PC-9 (cell line): ENCODE results near the gene PDE3B.

Experiments used
- CTCF ChIP-seq: fragments of 200-600 bp; sonication (generic); conservative IDR thresholded peaks from 2 replicates; pipeline ENCODE4 v1.6.1; 2017; ENCODE audit warnings: mixed run types, antibody characterized with exemption, mild to moderate bottlenecking, moderate library complexity
- EZH2 ChIP-seq: fragments of 200-600 bp; sonication (generic); IDR thresholded peaks from 2 replicates; pipeline ENCODE4 v1.8.0; 2017; ENCODE audit warnings: antibody characterized with exemption, low read depth

DNA sequence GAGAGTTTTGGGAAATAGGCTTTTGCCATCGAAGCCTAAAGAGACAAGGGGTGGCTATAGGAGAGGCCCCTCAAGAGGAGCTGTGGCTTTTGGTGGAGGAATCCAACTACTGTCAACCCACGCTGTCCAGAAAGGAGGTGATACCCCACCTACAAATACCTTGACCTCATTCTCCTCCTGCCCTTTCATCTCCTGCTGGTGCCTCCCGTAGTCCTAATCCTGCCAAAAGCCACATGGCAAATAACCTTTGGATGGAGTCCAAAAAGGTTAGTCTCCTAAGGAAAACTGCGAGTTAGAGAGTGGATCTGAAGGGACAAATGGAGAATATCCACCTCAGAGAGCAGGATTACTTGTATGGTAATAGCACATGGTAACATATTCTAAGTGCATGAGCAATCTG, 112.7 kb downstream of the PDE3B start:
- TF ChIP-seq CTCF: no peak
- TF ChIP-seq EZH2: no peak
